Type B pancreatic cell (in vitro differentiated cells): Measurements from ENCODE around the gene SLC6A3. TPM values are rescaled to one million over a fixed set of nuclear protein-coding genes. Genes with fewer than 3 reads are reported as not detected.

Experiments
- DNase-seq: peaks from one replicate; pipeline ENCODE4 v3.0.0; 2021; ENCODE audit warnings: mixed read lengths; ENCODE audit not compliant: unreplicated experiment; ENCODE audit errors: extremely low spot score
- H3K27ac Mint-ChIP-seq: 2 replicates; pipeline ENCODE4 v1.8.0; 2021; ENCODE audit warnings: mild to moderate bottlenecking, mixed read lengths
- H3K27me3 Mint-ChIP-seq: 2 replicates; pipeline ENCODE4 v1.8.0; 2021; ENCODE audit warnings: mixed read lengths
- H3K36me3 Mint-ChIP-seq: 2 replicates; pipeline ENCODE4 v1.8.0; 2021; ENCODE audit warnings: mixed read lengths
- H3K4me1 Mint-ChIP-seq: one replicate; pipeline ENCODE4 v1.8.0; 2021; ENCODE audit warnings: mixed read lengths; ENCODE audit not compliant: unreplicated experiment
- H3K4me3 Mint-ChIP-seq: 2 replicates; pipeline ENCODE4 v1.8.0; 2021; ENCODE audit warnings: mild to moderate bottlenecking, mixed read lengths
- H3K9me3 Mint-ChIP-seq: 2 replicates; pipeline ENCODE4 v1.8.0; 2021; ENCODE audit warnings: mixed read lengths
- CTCF ChIP-seq: fragments of 200-600 bp; sonication (generic); conservative IDR thresholded peaks from 2 replicates; pipeline ENCODE4 v1.5.0; 2021; ENCODE audit warnings: antibody characterized with exemption, mild to moderate bottlenecking
- total RNA-seq: library from RNA; stranded (reverse); gene quantifications from 2 replicates; pipeline ENCODE4 v1.2.1, GENCODE V29; 2021; ENCODE audit warnings: low replicate concordance

The SLC6A3 gene
- total RNA-seq, 1 donor from 2014 or later = 0.19 TPM

GRCh38 chr5:1447671-1448361, 2.6 kb upstream of the SLC6A3 start:
- Mint-ChIP-seq H3K27ac (no peak overlapping the region), H3K27me3 (peaks cover 88% of the 10 kb centered on the region), H3K9me3 (peaks cover 3% of the 10 kb centered on the region), H3K4me3 (no peak overlapping the region), H3K4me1 (no peaks in the 10 kb centered on the region), H3K36me3 (no peaks in the 10 kb centered on the region)
- DNase-seq = peak; percentile 62
- TF ChIP-seq CTCF = no peak

GRCh38 chr5:1446602-1447343, 1.5 kb upstream of the SLC6A3 start:
- Mint-ChIP-seq H3K4me3 (no peak overlapping the region), H3K9me3 (no peaks in the 10 kb centered on the region), H3K4me1 (no peaks in the 10 kb centered on the region), H3K27ac (no peak overlapping the region), H3K27me3 (peaks cover 85% of the 10 kb centered on the region), H3K36me3 (no peaks in the 10 kb centered on the region)
- DNase-seq = peak; percentile 59
- TF ChIP-seq CTCF = no peak

- Mint-ChIP-seq H3K4me3 (no peak overlapping the region), H3K36me3 (no peaks in the 10 kb centered on the region), H3K27me3 (peaks cover 86% of the 10 kb centered on the region), H3K27ac (no peak overlapping the region), H3K4me1 (no peaks in the 10 kb centered on the region), H3K9me3 (no peaks in the 10 kb centered on the region)
- no peak for TF ChIP-seq CTCF
- DNase-seq = peak; percentile 65
These were observed 705 bp upstream of the SLC6A3 start for GRCh38 chr5:1445689-1446601.

- no peaks in the 10 kb centered on the region for H3K4me1 Mint-ChIP-seq
- no peak for TF ChIP-seq CTCF
- H3K4me3 Mint-ChIP-seq = peak overlapping the region; percentile 74
- DNase-seq = peak; percentile 64
- no peak overlapping the region for H3K27ac Mint-ChIP-seq
- H3K27me3 Mint-ChIP-seq = peaks cover 85% of the 10 kb centered on the region
- H3K9me3 Mint-ChIP-seq = no peaks in the 10 kb centered on the region
- H3K36me3 Mint-ChIP-seq = no peaks in the 10 kb centered on the region
These were observed 665 bp downstream of the SLC6A3 start for GRCh38 chr5:1444361-1445189.

- DNase-seq = peak; percentile 36
- peak overlapping the region; percentile 68 for H3K4me3 Mint-ChIP-seq
- H3K27me3 Mint-ChIP-seq = peaks cover 80% of the 10 kb centered on the region
- no peaks in the 10 kb centered on the region for H3K4me1 Mint-ChIP-seq
- H3K36me3 Mint-ChIP-seq = no peaks in the 10 kb centered on the region
- no peak overlapping the region for H3K27ac Mint-ChIP-seq
- H3K9me3 Mint-ChIP-seq = no peaks in the 10 kb centered on the region
- no peak for TF ChIP-seq CTCF
These were observed 1.3 kb downstream of the SLC6A3 start for GRCh38 chr5:1443991-1444360.
